ENCODE measurements around the gene IQSEC1.

GRCh38 chr3:12963231-12963896 is 109.9 kb downstream of the IQSEC1 start:
- no peak for TF ChIP-seq MAX (IDR thresholded peaks at IDR 0.05; ENCODE audit: insufficient read depth, insufficient read length)
- no peak for TF ChIP-seq CTCF (IDR thresholded peaks at IDR 0.05; ENCODE audit: extremely low read depth in 1 of 2, insufficient read depth in 1 of 2, low read depth in 1 of 2, low read length in 2 of 2)
- no peak for TF ChIP-seq POLR2AphosphoS5 (IDR thresholded peaks at IDR 0.05; ENCODE audit: insufficient read depth, low read depth, low read length)
- no peak for TF ChIP-seq EZH2 (IDR thresholded peaks at IDR 0.05; ENCODE audit: borderline replicate concordance, low read depth, low read length, severe bottlenecking)
- no peak for TF ChIP-seq POLR2A (IDR thresholded peaks at IDR 0.05; ENCODE audit: low read depth, low read length)
- TF ChIP-seq JUN (IDR thresholded peaks at IDR 0.05; ENCODE audit: borderline replicate concordance, insufficient read depth, insufficient read length, low read depth): no peak
